ENCODE data around the gene CHST8.

CHST8 gene

GRCh38 chr19:33720691-33721682 is 99.2 kb downstream of the CHST8 start:
- Histone ChIP-seq H3K27me3 (ENCODE audit: low read depth) (no peaks in the 10 kb centered on the region), H3K9me3 (no peaks in the 10 kb centered on the region), H3K36me3 (replicated peaks) (no peaks in the 10 kb centered on the region), H3K4me3 (no peak overlapping the region), H3K4me1 (no peaks in the 10 kb centered on the region)
- in situ Hi-C loops (cut with MboI; ENCODE audit: low sequenced_read_pairs), result no loop called here
- DNase-seq (ENCODE audit: low spot score in 2 of 2), result no peak

DNA sequence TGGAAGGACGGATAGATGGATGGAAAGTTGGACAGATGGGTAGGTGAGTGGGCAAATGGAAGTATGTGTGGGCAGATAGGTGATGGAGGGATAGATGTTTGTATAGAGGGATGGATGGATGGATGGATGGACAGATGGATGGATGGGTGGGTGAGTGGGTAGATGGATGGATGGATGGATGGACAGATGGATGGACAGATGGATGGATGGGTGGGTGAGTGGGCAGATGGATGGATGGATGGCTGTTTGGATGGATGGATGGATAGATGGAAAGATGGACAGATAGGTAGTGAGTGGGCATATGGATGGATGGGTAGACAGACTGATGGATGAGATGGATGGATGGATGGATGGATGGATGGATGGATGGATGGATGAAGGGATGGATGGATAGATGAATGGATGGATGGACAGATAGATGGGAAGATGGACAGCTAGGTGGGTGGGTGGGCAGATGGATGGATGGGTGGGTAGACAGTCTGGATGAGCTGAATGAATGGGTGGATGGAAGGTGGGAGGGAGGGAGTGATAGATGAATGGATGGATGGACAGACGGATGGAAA is 100.1 kb downstream of the CHST8 start:
- in situ Hi-C loops (cut with MboI; ENCODE audit: low sequenced_read_pairs), result no loop called here

DNA sequence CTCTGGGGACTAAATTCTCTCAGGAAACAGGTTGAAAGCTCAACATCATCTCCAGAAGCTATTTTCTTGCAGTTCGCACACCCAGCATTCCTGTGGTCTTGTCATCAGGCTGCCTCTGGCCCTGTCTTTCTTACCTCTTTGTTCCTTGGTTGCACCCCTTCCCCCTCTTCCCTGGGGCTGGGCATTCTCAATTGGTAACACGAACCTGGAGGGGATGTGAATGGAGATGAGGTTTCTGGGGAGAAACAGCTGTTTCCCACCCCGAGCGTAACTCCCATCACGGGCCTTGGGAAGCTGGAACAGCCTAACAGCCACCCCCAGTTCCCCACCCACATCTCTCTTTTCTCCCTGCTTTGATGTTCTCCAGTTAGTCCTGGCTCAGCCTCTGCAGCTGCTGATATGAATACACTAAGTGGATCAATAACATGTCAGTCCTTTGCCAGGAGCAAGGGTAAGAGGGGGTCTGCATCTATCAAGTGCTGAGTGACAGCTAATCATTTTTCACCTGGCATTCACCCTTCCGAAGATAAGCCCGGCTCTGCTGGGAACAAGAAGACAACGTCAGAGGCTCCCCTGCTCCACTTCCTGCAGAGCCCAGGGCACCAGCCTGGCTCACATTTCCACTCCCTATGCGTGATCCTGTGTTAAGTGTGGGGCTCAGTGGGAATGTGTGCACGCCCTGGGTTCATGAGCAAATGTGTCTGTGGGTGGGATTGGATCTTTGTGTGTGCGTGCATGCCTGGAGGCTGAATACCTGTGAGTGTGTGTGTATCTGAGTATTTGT is 100.9 kb downstream of the CHST8 start:
- DNase-seq (ENCODE audit: low spot score in 2 of 2), result no peak
- no peaks in the 10 kb centered on the region for H3K9me3 ChIP-seq
- no peaks in the 10 kb centered on the region for H3K27me3 ChIP-seq (ENCODE audit: low read depth)
- no peaks in the 10 kb centered on the region for H3K36me3 ChIP-seq (replicated peaks)
- H3K4me1 ChIP-seq, result no peaks in the 10 kb centered on the region
- in situ Hi-C loops (cut with MboI; ENCODE audit: low sequenced_read_pairs), result no loop called here
- H3K4me3 ChIP-seq, result no peak overlapping the region

More for the DNA sequence above, 100.1 kb downstream of the CHST8 start:
- DNase-seq (ENCODE audit: low spot score in 2 of 2), result no peak
- no peak overlapping the region for H3K4me3 ChIP-seq
- no peaks in the 10 kb centered on the region for H3K27me3 ChIP-seq (ENCODE audit: low read depth)
- no peaks in the 10 kb centered on the region for H3K4me1 ChIP-seq
- no peaks in the 10 kb centered on the region for H3K9me3 ChIP-seq
- H3K36me3 ChIP-seq (replicated peaks), result no peaks in the 10 kb centered on the region

DNA sequence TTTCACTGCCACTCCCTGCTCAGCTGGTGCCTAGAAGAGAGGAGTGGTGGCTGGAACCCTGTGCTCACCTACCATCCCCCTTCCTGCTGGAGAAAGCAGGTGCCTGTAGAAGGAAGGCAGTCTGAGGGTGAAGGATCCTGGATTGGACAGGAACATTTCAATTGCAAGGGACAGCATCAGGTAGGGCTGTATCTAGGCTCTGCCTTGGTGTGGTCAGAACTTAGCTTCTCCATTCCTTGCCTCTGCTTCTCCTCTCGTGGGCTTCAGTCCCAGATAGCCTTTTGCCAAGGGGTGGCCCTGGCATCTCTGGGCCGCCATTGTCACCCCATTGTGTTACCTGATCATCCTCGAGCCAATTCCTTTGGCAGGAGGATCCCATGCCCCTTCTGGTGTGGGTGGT is 101.8 kb downstream of the CHST8 start:
- in situ Hi-C loops (cut with MboI; ENCODE audit: low sequenced_read_pairs), result no loop called here
- Histone ChIP-seq H3K4me1 (no peaks in the 10 kb centered on the region), H3K9me3 (no peaks in the 10 kb centered on the region), H3K27me3 (ENCODE audit: low read depth) (no peaks in the 10 kb centered on the region), H3K36me3 (replicated peaks) (no peaks in the 10 kb centered on the region), H3K4me3 (no peak overlapping the region)
- no peak for DNase-seq (ENCODE audit: low spot score in 2 of 2)

- no peaks in the 10 kb centered on the region for H3K36me3 ChIP-seq (replicated peaks)
- in situ Hi-C loops (cut with MboI; ENCODE audit: low sequenced_read_pairs), result no loop called here
- no peak overlapping the region for H3K4me3 ChIP-seq
- no peak for DNase-seq (ENCODE audit: low spot score in 2 of 2)
- no peaks in the 10 kb centered on the region for H3K27me3 ChIP-seq (ENCODE audit: low read depth)
- H3K9me3 ChIP-seq, result no peaks in the 10 kb centered on the region
- H3K4me1 ChIP-seq, result no peaks in the 10 kb centered on the region
Observed at GRCh38 chr19:33724021-33724720, 102.4 kb downstream of the CHST8 start.

- no peaks in the 10 kb centered on the region for H3K9me3 ChIP-seq
- H3K4me1 ChIP-seq, result no peaks in the 10 kb centered on the region
- in situ Hi-C loops (cut with MboI; ENCODE audit: low sequenced_read_pairs), result no loop called here
- no peak for DNase-seq (ENCODE audit: low spot score in 2 of 2)
- no peaks in the 10 kb centered on the region for H3K36me3 ChIP-seq (replicated peaks)
- H3K4me3 ChIP-seq, result no peak overlapping the region
- H3K27me3 ChIP-seq (ENCODE audit: low read depth), result no peaks in the 10 kb centered on the region
Observed at GRCh38 chr19:33724721-33725060, 102.9 kb downstream of the CHST8 start.

DNA sequence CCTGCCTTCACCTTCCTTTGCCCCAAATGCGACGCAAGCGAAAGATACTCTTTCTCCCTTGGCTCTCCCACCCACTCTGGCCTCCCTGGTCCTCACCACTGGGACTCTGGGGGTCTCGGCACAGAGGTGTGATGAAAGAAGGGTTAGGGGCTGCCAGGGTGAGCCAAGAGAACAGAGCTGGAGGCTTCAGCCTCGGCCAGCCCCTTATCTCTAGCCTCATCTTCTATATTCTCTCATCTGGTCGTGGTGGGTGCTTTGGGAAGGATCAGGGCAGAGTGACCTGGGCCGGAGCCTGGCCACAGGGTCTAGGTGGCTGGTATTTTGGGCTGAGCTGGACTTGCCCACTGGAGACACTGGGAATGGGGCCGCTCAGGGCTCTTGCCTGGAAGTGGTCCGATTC is 103.8 kb downstream of the CHST8 start:
- H3K4me3 ChIP-seq, result no peak overlapping the region
- no peak for DNase-seq (ENCODE audit: low spot score in 2 of 2)
- in situ Hi-C loops (cut with MboI; ENCODE audit: low sequenced_read_pairs), result no loop called here
- no peaks in the 10 kb centered on the region for H3K27me3 ChIP-seq (ENCODE audit: low read depth)
- no peaks in the 10 kb centered on the region for H3K36me3 ChIP-seq (replicated peaks)
- H3K9me3 ChIP-seq, result no peaks in the 10 kb centered on the region
- H3K4me1 ChIP-seq, result no peaks in the 10 kb centered on the region

DNA sequence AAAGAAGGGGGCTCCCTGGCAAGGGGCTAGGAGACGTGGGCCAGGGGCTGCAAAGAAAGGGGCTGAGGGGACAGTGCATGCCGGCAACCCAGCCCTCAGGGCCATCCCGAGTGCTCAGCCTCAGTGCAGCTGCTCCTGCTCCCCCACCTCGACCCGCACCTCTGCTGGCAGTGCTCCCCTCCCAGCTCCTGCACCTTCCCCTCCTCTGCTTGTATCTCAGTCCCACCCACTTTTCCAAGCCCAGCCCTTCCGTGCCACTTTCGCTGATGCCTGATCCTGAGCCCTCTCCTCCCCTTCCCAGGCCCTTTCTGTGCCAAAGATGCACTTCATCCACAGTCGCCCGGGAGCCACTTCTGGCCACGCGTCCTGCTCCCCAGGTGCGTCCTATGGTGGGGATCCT is 105.0 kb downstream of the CHST8 start:
- no peak for DNase-seq (ENCODE audit: low spot score in 2 of 2)
- no peaks in the 10 kb centered on the region for H3K9me3 ChIP-seq
- in situ Hi-C loops (cut with MboI; ENCODE audit: low sequenced_read_pairs), result no loop called here
- H3K27me3 ChIP-seq (ENCODE audit: low read depth), result no peaks in the 10 kb centered on the region
- H3K4me1 ChIP-seq, result no peaks in the 10 kb centered on the region
- H3K36me3 ChIP-seq (replicated peaks), result no peaks in the 10 kb centered on the region
- H3K4me3 ChIP-seq, result no peak overlapping the region

GRCh38 chr19:33727331-33727998 is 105.7 kb downstream of the CHST8 start:
- Histone ChIP-seq H3K36me3 (replicated peaks) (no peaks in the 10 kb centered on the region), H3K4me1 (no peaks in the 10 kb centered on the region), H3K9me3 (no peaks in the 10 kb centered on the region), H3K27me3 (ENCODE audit: low read depth) (no peaks in the 10 kb centered on the region), H3K4me3 (no peak overlapping the region)
- DNase-seq (ENCODE audit: low spot score in 2 of 2), result no peak
- in situ Hi-C loops (cut with MboI; ENCODE audit: low sequenced_read_pairs), result no loop called here

GRCh38 chr19:33728141-33728540 is 106.4 kb downstream of the CHST8 start:
- H3K4me1 ChIP-seq, result no peaks in the 10 kb centered on the region
- no peaks in the 10 kb centered on the region for H3K9me3 ChIP-seq
- no peaks in the 10 kb centered on the region for H3K36me3 ChIP-seq (replicated peaks)
- no peaks in the 10 kb centered on the region for H3K27me3 ChIP-seq (ENCODE audit: low read depth)
- no peak for DNase-seq (ENCODE audit: low spot score in 2 of 2)
- in situ Hi-C loops (cut with MboI; ENCODE audit: low sequenced_read_pairs), result no loop called here
- no peak overlapping the region for H3K4me3 ChIP-seq

DNA sequence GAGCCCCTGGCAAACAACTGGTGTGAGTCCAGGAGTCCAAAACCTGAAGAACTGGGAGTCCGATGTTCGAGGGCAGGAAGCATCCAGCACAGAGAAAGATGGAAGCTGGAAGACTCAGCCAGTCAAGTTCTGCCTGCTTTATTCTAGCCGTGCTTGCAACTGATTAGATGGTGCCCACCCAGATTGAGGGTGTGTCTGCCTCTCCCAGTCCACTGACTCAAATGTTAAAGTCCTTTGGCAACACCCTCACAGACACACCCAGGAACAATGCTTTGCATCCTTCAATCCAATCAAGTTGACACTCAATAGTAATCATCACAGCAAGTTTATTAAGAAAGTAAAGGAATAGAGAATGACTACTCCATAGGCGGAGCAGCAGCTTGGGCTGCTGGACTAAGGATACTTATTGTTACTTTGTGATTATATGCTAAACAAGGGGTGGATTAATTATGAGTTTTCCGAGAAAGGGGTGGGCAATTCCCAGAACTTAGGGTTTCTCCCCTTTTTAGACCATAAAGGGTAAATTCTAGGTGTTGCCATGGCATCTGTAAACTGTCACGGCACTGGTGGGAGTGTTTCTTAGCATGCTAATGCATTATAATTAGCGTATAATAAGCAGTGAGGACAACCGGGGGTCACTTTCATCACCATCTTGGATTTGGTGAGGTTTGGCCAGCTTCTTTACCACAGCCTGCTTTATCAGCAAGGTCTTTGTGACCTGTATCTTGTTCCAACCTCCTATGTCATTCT is 109.3 kb downstream of the CHST8 start:
- H3K4me3 ChIP-seq, result no peak overlapping the region
- DNase-seq (ENCODE audit: low spot score in 2 of 2), result no peak
- no peaks in the 10 kb centered on the region for H3K9me3 ChIP-seq
- no peaks in the 10 kb centered on the region for H3K36me3 ChIP-seq (replicated peaks)
- no peaks in the 10 kb centered on the region for H3K4me1 ChIP-seq
- in situ Hi-C loops (cut with MboI; ENCODE audit: low sequenced_read_pairs), result no loop called here
- H3K27me3 ChIP-seq (ENCODE audit: low read depth), result no peaks in the 10 kb centered on the region

- in situ Hi-C loops (cut with MboI; ENCODE audit: low sequenced_read_pairs), result no loop called here
- Histone ChIP-seq H3K36me3 (replicated peaks) (no peaks in the 10 kb centered on the region), H3K4me3 (no peak overlapping the region), H3K9me3 (no peaks in the 10 kb centered on the region), H3K4me1 (no peaks in the 10 kb centered on the region), H3K27me3 (ENCODE audit: low read depth) (no peaks in the 10 kb centered on the region)
- DNase-seq (ENCODE audit: low spot score in 2 of 2), result no peak
Observed at GRCh38 chr19:33731881-33732280, 110.1 kb downstream of the CHST8 start.

GRCh38 chr19:33734913-33735312 is 113.2 kb downstream of the CHST8 start:
- in situ Hi-C loops (cut with MboI; ENCODE audit: low sequenced_read_pairs), result no loop called here
- Histone ChIP-seq H3K4me3 (no peak overlapping the region), H3K36me3 (replicated peaks) (no peaks in the 10 kb centered on the region), H3K27me3 (ENCODE audit: low read depth) (no peaks in the 10 kb centered on the region; the same call in 1 of the 2 replicates), H3K4me1 (no peaks in the 10 kb centered on the region), H3K9me3 (no peaks in the 10 kb centered on the region)
- no peak for DNase-seq (ENCODE audit: low spot score in 2 of 2)

Measured in HAP-1 (cell line).